Posterior cingulate gyrus (tissue), 11 donors: ENCODE data around the gene KCTD16.

Source experiments
- DNase-seq, 10 donors: peaks; one replicate each; pipeline versions ENCODE4 v3.0.0 to v3.0.0-alpha.2; 2020 to 2021; ENCODE audit warnings: mixed read lengths in 3 of 10
- intact Hi-C: fragments of 100-400 bp; cut with DNase I; formaldehyde crosslinking; loops from one replicate; pipeline ENCODE4 v1.15.1; 2023

Gene KCTD16

DNA sequence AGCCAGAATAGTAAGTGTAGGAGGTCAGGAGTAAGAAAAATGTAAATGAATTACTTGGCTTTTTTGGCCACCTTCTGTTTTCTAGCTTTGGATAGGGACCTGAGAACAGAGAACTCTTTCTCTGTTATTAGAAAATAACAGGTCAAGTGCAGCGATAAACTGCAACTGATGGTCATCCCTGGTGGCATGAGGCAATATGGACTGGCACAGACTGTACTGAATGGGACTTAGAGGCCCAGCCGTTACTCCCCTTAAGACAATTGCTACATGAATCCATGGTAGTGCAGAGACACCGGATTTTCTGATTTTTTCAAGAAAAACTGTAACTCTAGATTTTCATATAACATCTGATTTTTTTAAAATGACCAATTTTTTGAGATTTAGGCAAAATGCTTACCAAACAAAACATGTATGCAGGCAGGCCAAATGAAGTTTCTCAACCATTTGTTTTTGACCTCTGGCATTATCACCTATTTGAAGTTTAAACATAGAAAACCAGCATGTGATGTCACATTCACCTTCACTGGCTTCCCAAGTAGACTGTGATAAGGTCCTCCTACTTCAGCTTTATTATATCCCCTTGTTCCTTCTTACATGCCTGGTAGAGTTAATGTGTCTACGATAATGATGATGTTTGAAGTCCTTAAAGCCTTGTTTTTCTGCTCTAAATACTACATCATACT is 262.6 kb downstream of the KCTD16 start:
- no peak for DNase-seq
- intact Hi-C loops: no loop called here

DNA sequence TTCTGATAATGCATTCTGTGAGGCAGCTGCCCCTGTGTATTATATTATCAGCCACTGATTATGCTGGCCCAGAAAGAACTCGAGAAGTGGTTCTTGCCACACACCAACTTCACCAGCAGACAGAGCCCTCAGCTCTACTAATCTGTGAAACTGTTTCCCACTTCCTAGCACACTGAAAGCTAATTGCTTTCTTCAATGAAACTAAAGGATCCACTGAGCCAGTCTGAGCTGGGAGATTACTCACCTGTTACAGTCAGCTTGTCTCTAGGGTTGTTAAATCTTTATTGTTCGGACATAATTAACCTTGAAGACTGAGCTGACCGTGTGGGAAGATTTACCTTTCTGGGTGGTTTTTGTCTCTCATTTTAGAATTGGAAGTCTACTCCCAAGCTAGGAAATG is 263.2 kb downstream of the KCTD16 start:
- intact Hi-C loops: no loop called here
- DNase-seq: no peak

DNA sequence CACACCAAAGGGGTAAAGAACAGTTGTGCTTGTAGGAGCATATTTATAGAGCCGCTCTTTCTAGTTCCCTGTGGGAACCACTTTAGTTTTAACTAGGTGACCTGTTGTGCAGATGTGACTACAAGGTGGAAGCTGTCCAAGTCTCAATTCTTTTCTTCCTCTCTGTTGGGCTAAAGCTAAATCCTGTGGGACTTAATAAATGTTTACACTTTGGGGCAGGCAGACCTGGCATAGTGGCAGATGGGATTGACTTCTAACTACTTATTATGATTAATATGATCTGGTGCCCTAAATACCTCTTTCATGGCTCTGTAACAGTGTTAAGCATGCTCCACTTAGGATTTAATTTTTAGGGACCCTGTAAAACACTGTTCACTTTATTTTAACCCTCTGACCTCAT is 265.3 kb downstream of the KCTD16 start:
- intact Hi-C loops: no loop called here
- DNase-seq: no peak

DNA sequence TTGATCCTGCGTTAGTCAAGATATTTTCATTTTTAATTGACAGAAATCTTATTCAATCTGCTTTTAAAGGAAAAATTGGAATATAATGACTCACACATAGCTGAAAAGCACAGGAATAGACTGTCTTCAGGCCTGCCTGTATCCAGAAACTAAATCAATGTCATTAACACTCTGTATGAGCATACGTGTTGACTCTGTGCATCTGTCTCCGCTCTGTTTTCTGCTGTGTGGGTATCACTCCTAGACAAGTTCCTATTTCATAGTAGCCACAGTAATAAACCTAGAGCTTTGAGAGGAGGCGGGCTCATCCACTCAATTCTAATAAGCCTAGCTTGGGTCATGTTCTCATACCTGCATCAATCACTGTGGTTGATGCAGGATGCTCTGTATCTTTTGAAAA is 267.6 kb downstream of the KCTD16 start:
- intact Hi-C loops: no loop called here

DNA sequence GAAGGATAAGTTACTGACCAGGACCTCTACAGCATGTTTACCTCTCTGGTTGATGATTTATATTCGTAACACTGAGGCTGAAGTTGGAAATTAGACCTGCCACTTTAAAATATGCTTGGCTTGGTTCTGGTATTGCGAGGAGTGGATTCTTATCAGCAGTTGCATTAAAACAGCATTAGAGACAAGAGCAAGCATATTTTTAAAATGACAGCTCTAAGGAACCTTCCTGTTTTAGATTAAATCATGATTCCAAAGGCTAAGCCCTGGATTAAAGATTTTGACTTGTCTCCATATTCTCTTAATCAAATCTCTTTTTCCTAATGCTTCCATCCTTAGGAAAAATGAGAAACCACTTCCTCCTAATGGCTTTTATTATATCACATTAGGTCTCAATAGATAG is 277.8 kb downstream of the KCTD16 start:
- no peak for DNase-seq
- intact Hi-C loops: no loop called here

More for the DNA sequence above, 267.6 kb downstream of the KCTD16 start:
- DNase-seq: no peak

DNA sequence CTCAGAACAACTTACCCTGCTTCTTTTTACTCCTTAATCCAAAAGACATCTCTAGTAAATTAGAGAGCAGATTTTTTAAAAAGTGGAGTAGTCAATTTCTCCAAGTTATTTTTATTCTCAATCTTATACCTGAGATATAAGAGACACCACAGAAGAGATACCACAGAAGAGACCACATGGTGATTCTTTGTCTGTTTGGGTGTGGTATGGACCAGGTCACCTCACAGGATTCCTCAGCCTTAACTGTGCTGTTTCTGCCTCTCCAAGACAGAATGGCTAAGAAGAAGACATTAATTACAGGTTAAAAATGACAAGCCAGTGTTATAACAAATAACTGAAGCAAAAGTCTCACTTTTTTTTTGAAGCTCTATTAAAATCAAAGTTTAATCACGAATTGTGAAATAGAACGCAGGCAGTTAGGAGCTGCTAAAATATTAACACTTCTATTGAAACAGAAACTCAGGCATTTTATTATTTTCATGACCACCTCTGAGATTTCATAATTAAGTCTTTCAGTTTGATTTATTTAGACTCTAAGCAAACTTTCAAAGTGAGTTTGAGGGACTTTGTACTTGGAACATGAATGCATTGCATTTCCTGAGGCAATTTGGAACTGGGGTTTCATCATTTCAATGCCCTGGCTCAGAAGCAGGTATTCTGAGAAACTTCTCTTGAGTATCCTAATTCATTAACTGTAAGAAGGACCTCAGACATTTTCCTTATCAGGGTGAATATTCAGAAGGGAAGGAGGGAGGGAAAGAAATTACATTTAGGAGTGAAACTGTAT is 280.7 kb downstream of the KCTD16 start:
- intact Hi-C loops: no loop called here
- no peak for DNase-seq

DNA sequence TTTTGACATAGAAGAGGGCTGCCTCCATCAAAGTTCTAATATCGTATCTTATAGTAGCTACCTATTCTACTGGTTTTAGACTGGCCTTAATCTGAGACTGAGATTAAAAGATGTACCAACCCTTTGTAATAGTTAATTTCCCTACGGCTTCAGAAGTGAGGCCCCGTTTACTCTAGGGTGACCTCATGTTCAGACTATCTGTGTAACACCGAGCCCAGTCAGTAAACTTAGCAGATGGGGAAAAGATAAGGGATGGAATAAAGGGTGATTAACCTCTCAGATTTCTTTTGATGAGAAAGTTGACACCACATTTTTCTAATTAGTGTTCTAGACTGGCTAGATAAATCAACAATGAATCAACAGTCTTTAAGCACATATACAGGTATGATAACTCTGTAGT is 283.1 kb downstream of the KCTD16 start:
- intact Hi-C loops: no loop called here
- no peak for DNase-seq

DNA sequence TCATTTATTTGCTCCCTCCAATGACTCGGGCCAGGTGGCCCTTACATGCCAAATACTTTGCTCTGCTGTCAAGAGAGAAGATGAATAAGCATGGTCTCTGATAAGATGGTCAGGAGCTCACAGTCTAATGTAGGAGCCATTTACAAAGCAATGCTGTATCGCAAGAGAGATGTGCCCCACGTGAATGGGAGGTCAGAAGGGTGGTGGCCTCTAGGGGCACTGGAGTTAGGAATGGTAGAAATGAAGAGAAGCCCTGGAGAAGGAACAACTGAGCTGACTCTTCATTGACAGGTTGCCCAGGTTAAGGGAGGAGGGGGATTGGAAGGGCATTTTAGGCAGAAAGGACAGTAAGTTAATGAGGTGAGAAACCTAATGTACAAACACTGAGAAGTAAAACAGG is 286.5 kb downstream of the KCTD16 start:
- no peak for DNase-seq
- intact Hi-C loops: no loop called here

DNA sequence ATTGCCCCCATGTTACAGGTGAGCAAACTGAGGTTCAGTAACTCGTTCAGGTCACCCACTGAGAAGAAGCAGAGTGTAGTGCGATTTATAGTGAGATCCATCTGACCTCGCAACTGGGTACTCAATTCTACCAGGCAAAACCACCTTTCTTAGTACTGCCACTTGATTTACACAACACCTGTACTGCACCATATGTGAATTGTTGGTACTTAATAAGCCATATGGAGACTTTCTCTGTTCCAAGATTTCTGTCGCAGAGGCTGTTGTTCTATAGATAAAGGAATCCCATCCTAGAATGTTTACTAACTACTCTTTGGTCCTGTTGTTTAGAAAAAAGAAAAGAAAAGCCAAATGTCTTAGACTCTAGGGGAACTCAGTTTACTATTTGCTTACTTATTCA is 287.5 kb downstream of the KCTD16 start:
- no peak for DNase-seq
- intact Hi-C loops: no loop called here

DNA sequence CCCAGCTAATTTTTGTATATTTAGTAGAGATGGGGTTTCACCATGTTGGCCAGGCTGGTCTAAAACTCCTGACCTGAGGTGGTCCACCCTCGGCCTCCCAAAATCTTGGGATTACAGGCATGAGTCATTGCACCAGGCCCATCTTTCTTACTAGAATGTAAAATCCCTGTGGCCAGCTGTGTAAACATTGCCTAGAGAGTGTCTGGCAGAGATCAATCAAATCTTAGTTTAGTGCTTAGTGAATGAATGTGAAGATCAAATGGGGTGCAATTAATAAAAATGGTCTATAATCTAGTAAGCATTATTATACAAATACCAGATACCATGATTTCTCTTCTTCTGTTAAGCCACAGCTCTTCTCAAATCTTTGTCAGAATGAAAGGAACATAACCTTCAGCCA is 289.9 kb downstream of the KCTD16 start:
- DNase-seq: no peak
- intact Hi-C loops: no loop called here

DNA sequence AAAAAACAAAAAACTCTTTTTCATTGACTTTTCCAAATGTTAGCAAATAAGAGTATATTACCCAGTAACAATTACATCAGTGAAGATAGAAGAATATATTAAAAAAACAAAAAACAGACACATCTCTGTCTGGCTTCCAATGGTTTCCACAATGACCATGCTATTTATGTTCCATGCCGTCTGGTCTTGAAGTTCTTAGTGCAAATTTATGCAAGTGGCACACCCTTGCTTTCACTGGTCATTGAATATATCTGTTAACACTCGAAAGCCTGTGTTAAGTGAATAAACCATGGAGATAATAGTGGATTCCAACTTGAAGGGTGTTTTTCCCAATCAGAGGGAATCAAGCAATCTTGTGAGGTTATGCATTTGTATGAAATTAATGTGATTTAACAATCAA is 291.9 kb downstream of the KCTD16 start:
- intact Hi-C loops: no loop called here
- DNase-seq: no peak

DNA sequence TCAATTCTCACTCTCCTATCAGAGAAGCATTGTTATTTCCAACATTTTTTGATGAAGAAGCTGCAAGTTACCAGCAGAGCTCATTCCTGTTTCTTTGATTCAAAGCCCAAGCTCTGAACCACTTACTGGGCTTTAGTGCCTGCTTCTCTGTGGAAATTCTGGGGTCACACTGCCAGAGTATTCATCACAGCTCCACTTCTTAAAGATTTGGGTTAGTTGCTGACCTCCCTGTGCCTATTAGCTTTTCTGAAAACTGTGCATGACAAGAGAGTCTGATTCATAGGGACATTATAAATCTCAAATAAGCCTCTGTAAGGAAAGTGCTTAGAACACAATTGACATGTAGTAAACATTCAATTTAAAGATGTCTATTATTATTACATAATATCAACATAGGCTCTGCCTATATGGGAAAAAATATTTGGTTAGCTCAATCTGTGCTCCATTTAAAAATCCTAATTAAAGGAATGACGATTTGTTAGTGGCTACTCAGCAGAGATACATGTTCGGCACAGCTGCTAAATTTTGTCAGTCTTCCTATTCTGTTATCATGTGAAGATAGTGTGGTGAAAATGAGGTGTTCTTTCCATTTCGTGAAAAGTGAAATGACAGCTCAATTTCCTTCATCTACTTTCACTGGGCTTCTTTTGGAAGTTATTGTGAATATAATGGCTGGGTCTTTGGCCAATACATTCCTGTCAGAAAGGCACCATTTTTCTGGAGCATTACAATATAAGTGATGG is 293.0 kb downstream of the KCTD16 start:
- DNase-seq: no peak
- intact Hi-C loops: no loop called here

DNA sequence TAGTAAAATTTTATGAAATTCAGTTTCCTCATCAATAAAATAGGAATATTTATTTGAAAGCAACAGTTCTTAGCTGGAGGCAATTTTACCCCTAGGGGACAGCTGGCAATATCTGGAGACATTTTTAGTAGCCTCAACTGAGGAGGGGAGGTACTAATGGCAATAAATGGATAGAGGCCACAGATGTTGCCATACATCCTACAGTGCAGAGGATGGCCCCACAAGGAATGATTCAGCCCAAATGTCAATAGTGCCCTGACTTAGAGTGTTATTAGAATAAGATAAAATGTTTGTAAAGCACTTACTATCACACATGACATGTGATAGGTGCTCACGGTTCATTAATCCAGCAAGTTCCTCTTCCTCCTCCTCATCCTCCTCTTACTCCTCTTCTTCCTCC is 293.6 kb downstream of the KCTD16 start:
- intact Hi-C loops: no loop called here
- no peak for DNase-seq

DNA sequence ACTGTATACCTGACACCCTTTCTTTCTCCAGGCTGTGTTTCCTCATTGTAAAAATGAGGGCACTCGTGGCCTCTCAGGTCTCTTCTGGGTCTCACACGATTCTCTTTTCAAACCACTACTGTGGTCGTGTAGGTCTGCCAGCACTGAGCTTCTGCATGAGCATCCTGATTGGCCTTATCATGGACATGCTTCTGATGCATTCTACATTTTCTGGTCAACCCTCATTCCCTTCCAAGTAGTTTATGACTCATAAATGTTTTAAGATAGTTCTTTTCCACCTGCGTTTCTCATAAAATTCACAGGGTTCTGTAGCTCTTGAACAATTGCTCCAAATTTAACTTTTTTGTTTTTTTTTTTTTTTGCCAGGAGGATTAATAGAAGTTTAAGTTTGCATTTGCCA is 294.8 kb downstream of the KCTD16 start:
- intact Hi-C loops: no loop called here
- no peak for DNase-seq

DNA sequence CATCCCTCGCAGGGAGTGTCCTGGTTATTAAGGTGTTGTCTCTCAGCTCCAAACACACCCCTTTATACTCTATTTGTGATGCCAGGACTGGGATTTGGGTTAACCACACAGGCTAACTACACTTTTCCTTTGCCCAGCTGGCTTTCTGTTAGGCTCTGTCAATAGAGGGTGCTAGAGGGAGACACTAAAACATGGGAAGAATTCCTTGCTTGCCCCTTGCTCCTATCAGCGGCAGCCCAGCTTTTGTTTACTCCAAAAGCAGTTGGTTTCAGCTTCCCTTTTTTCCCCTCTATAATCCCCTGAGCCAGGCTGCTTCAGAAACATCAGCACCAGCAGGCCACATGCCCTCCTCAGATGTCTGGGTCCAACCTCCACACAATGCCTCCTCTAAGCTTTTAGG is 297.1 kb downstream of the KCTD16 start:
- peak in 1 of 10 donors; percentile 9 for DNase-seq
- intact Hi-C loops: no loop called here

DNA sequence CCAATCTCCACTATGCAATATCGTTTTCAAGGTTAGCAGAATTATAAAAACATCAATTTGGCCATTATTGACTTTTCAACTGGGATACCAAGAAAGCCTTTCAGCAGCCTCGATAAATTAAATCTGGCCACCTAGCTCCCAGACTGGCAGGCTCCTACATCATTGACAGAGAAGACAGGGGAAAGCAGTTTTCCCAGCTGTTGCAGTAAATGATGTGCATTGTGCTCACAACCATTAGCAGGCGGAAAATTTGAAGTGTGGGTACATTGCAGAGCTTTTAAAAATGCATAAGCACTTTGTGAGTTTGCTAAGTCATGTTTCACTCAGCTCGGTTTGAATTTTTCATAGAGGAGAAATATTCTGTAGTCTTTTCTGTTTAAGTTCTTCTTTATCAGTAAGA is 297.9 kb downstream of the KCTD16 start:
- intact Hi-C loops: no loop called here
- no peak for DNase-seq

DNA sequence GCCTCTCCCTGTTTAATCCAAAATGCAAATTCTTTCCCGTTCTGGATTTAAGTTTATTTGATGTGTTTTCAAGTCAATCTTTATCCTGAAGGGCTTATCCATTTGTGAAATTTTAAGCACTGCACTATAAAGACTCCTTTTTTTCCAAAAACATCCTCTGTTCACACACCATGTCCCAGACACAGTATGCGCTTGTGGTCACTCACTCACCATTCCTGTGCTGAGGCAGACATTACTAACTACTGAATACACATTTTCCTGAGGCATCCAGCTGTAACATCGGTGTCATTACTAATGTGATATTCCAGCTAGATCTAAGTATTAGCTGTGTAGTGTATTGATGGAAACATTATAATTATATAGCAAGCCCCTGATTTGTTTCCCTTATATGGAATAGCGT is 298.4 kb downstream of the KCTD16 start:
- intact Hi-C loops: no loop called here
- DNase-seq: no peak

DNA sequence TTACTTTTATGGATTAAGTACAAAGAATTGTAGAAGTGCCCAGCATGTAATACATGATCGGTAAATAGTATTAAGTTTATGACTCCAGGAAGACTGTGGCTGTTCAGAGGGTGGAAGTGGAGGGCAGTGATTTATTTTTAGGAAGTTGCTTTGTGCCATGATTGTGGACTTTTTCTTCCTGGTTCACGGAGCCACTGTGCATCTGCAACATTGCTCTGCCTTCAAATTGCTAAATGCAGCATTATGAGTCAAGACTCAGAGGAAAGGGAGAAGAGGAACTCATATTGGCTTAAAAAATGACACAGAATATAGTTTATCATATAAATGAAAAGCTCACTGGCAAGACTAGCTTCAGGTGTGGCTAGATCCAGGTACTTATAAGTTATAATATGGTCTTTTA is 301.5 kb downstream of the KCTD16 start:
- intact Hi-C loops: no loop called here
- no peak for DNase-seq

DNA sequence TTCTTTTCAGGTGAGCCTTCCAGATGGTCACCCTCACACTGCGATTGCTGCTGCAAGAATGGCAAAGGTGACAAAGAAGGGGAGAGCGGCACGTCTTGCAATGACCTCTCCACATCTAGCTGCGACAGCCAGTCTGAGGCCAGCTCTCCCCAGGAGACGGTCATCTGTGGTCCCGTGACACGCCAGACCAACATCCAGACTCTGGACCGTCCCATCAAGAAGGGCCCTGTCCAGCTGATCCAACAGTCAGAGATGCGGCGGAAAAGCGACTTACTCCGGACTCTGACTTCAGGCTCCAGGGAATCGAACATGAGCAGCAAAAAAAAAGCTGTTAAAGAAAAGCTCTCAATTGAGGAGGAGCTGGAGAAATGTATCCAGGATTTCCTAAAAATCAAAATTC is 303.0 kb downstream of the KCTD16 start:
- intact Hi-C loops: no loop called here

DNA sequence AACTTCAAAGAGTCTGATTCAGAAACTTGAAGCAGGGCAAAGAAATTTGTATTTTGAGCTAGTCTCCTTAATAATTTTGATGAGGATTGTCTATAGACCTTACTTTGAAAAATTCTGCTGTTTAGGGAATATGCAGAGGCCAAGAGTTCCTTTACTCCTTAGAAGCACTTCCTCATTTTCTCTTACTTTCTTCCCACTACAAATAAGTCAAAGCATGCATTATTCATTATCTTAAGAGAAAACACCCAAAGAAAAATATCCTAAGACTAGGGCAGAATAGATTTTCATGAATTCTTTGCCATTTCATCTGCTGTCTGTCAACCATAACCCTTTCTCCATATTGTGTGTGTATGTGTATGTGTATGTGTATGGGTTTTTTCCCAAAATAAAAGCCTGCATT is 307.9 kb downstream of the KCTD16 start:
- intact Hi-C loops: no loop called here
- no peak for DNase-seq

More for the DNA sequence above, 303.0 kb downstream of the KCTD16 start:
- DNase-seq: peak in 3 of 10 donors; percentile 48 to 78 (median 70)

DNA sequence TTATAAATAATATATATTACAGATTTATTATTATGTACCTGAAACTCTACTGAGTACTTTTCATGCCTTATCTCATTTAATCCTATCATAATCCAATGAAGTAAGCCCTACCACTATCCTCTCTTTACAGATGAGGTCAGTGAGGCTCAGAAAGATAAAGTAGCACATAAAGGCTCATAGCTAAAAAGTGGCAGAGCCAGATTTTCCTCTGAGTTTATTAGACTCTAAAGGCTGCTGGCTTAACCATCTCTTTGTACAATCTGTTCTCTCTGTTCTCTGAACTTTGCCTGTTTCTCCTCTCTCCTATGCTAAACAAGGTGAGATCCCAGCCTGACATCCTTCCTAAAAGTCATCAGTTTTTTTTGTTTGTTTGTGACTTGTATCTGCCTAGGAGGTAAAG is 311.2 kb downstream of the KCTD16 start:
- no peak for DNase-seq
- intact Hi-C loops: no loop called here
